ENCODE results near the gene ADARB2.
"Not testable (repeated sequence)": the region's sequence is repeated elsewhere in the genome, so short reads cannot be mapped to it uniquely, and the experiment has no call there.

ADARB2 gene

GRCh38 chr10:1162481-1163203 is 574.7 kb downstream of the ADARB2 start:
- Histone ChIP-seq H2AFZ (ENCODE audit: low read depth) (no peak overlapping the region), H3K9ac (no peak overlapping the region), H3K4me2 (no peak overlapping the region), H3K4me3 (IDR thresholded peaks at IDR 0.05; ENCODE audit: insufficient read depth, low read depth, low read length) (no peak overlapping the region), H4K20me1 (ENCODE audit: insufficient read depth) (no peaks in the 10 kb centered on the region), H3K4me1 (ENCODE audit: low read depth, poor library complexity, severe bottlenecking) (peaks cover 9% of the 10 kb centered on the region), H3K27ac (no peak overlapping the region), H3K36me3 (ENCODE audit: insufficient read depth) (no peaks in the 10 kb centered on the region), H3K79me2 (ENCODE audit: insufficient read depth, low read depth) (no peaks in the 10 kb centered on the region), H3K27me3 (ENCODE audit: insufficient read depth, low read depth) (no peaks in the 10 kb centered on the region)
- TF ChIP-seq CTCF (conservative IDR thresholded peaks at IDR 0.05; ENCODE audit: low read depth, low read length), result no peak

- not testable (repeated sequence) for H4K20me1 ChIP-seq (ENCODE audit: insufficient read depth); H3K27ac ChIP-seq
Observed at GRCh38 chr10:1161315-1161673, 576.0 kb downstream of the ADARB2 start.

GRCh38 chr10:1160561-1161314 is 576.6 kb downstream of the ADARB2 start:
- H3K79me2 ChIP-seq (ENCODE audit: insufficient read depth, low read depth), result no peaks in the 10 kb centered on the region
- no peak for TF ChIP-seq CTCF (conservative IDR thresholded peaks at IDR 0.05; ENCODE audit: low read depth, low read length)
- H3K27ac ChIP-seq, result no peak overlapping the region
- no peak overlapping the region for H2AFZ ChIP-seq (ENCODE audit: low read depth)
- no peaks in the 10 kb centered on the region for H3K27me3 ChIP-seq (ENCODE audit: insufficient read depth, low read depth)
- peaks cover 9% of the 10 kb centered on the region for H3K4me1 ChIP-seq (ENCODE audit: low read depth, poor library complexity, severe bottlenecking)
- no peaks in the 10 kb centered on the region for H3K36me3 ChIP-seq (ENCODE audit: insufficient read depth)
- no peak overlapping the region for H3K4me3 ChIP-seq (IDR thresholded peaks at IDR 0.05; ENCODE audit: insufficient read depth, low read depth, low read length)
- H3K9ac ChIP-seq, result no peak overlapping the region
- H4K20me1 ChIP-seq (ENCODE audit: insufficient read depth), result no peaks in the 10 kb centered on the region
- H3K4me2 ChIP-seq, result no peak overlapping the region

More at GRCh38 chr10:1161315-1161673, 576.0 kb downstream of the ADARB2 start:
- not testable (repeated sequence) for H3K4me2 ChIP-seq; H2AFZ ChIP-seq (ENCODE audit: low read depth); H3K27me3 ChIP-seq (ENCODE audit: insufficient read depth, low read depth); H3K9ac ChIP-seq; H3K4me3 ChIP-seq (IDR thresholded peaks at IDR 0.05; ENCODE audit: insufficient read depth, low read depth, low read length); H3K79me2 ChIP-seq (ENCODE audit: insufficient read depth, low read depth); H3K36me3 ChIP-seq (ENCODE audit: insufficient read depth); H3K4me1 ChIP-seq (ENCODE audit: low read depth, poor library complexity, severe bottlenecking)

- Histone ChIP-seq H3K36me3 (ENCODE audit: insufficient read depth) (no peaks in the 10 kb centered on the region), H3K79me2 (ENCODE audit: insufficient read depth, low read depth) (no peaks in the 10 kb centered on the region), H3K4me2 (no peak overlapping the region), H3K4me1 (ENCODE audit: low read depth, poor library complexity, severe bottlenecking) (peaks cover 9% of the 10 kb centered on the region), H3K27me3 (ENCODE audit: insufficient read depth, low read depth) (no peaks in the 10 kb centered on the region), H2AFZ (ENCODE audit: low read depth) (no peak overlapping the region), H4K20me1 (ENCODE audit: insufficient read depth) (no peaks in the 10 kb centered on the region), H3K9ac (no peak overlapping the region), H3K27ac (no peak overlapping the region), H3K4me3 (IDR thresholded peaks at IDR 0.05; ENCODE audit: insufficient read depth, low read depth, low read length) (no peak overlapping the region)
- TF ChIP-seq CTCF (conservative IDR thresholded peaks at IDR 0.05; ENCODE audit: low read depth, low read length), result no peak
Observed at GRCh38 chr10:1159131-1160061, 577.9 kb downstream of the ADARB2 start.

- H3K27me3 ChIP-seq (ENCODE audit: insufficient read depth, low read depth); H2AFZ ChIP-seq (ENCODE audit: low read depth); H3K4me1 ChIP-seq (ENCODE audit: low read depth, poor library complexity, severe bottlenecking); H3K27ac ChIP-seq; H3K79me2 ChIP-seq (ENCODE audit: insufficient read depth, low read depth); H3K36me3 ChIP-seq (ENCODE audit: insufficient read depth); H3K4me2 ChIP-seq; H3K9ac ChIP-seq; H3K4me3 ChIP-seq (IDR thresholded peaks at IDR 0.05; ENCODE audit: insufficient read depth, low read depth, low read length); H4K20me1 ChIP-seq (ENCODE audit: insufficient read depth): not testable (repeated sequence)
Observed at GRCh38 chr10:1158536-1158935, 578.8 kb downstream of the ADARB2 start.
